GM23338 (cell line): ENCODE results near the gene RGS7.

Experiments
- CREB1 ChIP-seq: fragments of 250-450 bp; sonication (Bioruptor Pico); IDR thresholded peaks from 2 replicates; pipeline ENCODE4 v1.5.0; 2020; ENCODE audit warnings: low read depth, mild to moderate bottlenecking, moderate library complexity
- EZH2 ChIP-seq: fragments of 200-600 bp; sonication (generic); IDR thresholded peaks from one replicate; pipeline ENCODE4 v1.8.0; 2017; ENCODE audit warnings: antibody characterized with exemption, mild to moderate bottlenecking, low read depth; ENCODE audit not compliant: unreplicated experiment
- EZH2phosphoT487 ChIP-seq: fragments of 200-600 bp; sonication (generic); IDR thresholded peaks from one replicate; pipeline ENCODE4 v1.8.1; 2018; ENCODE audit warnings: antibody characterized with exemption; ENCODE audit not compliant: unreplicated experiment
- JUNB ChIP-seq: IDR thresholded peaks from one replicate; pipeline ENCODE4 v1.6.1; 2016; ENCODE audit warnings: antibody characterized with exemption; ENCODE audit not compliant: unreplicated experiment
- NANOG ChIP-seq: IDR thresholded peaks from 2 replicates; pipeline ENCODE4 v1.6.1; 2016; ENCODE audit warnings: antibody characterized with exemption, borderline replicate concordance
- POLR2AphosphoS5 ChIP-seq: IDR thresholded peaks from 2 replicates; pipeline ENCODE4 v1.6.1; 2016; ENCODE audit warnings: antibody characterized with exemption, low read depth
- STAT1 ChIP-seq: IDR thresholded peaks from one replicate; pipeline ENCODE4 v1.6.1; 2016; ENCODE audit warnings: antibody characterized with exemption; ENCODE audit not compliant: unreplicated experiment
- ZNF114 ChIP-seq: fragments of 250-450 bp; sonication (Bioruptor Pico); IDR thresholded peaks from 2 replicates; pipeline ENCODE4 v1.5.0; 2020; ENCODE audit warnings: mild to moderate bottlenecking, moderate library complexity
- ZNF331 ChIP-seq: fragments of 250-450 bp; sonication (Bioruptor Pico); IDR thresholded peaks from 2 replicates; pipeline ENCODE4 v1.5.0; 2020; ENCODE audit warnings: low read depth, mild to moderate bottlenecking, moderate library complexity
- TF ChIP-seq, protein P1 (sequence below), 2 experiments: fragments of 200-600 bp in 1 of 2; sonication (generic) in 1 of 2; conservative IDR thresholded peaks; 2 replicates each; pipeline versions ENCODE4 v1.5.1 to v1.6.1; 2016 to 2017; ENCODE audit warnings: antibody characterized with exemption in 2 of 2, low read depth in 2 of 2, mild to moderate bottlenecking in 2 of 2, moderate library complexity in 1 of 2
- TF ChIP-seq, protein P2 (sequence below): IDR thresholded peaks from 2 replicates; pipeline ENCODE4 v1.6.1; 2016; ENCODE audit warnings: antibody characterized with exemption
- TF ChIP-seq, protein P3 (sequence below): IDR thresholded peaks from one replicate; pipeline ENCODE4 v1.6.1; 2018; ENCODE audit warnings: antibody characterized with exemption; ENCODE audit not compliant: unreplicated experiment

DNA sequence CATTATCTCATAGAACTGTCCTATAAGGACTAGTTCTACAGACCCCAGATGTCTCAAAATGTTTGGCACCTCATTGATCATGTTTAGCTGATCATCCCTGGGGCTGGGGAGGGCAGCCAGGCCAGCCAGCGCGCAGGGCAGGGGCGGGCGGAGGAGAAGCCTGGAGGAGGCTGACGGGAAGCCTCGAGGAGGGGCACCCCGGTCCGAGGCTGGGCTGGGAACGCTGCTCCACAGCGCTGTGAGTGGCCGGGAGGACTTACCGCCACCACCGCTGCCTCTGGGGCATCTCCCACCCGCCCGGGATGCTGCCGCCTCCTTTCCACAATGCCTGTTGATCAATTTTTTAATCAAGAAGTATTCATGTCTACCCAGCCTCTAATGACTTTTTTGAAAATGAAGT is 585.6 kb downstream of the RGS7 start:
- TF ChIP-seq, protein P1, sequence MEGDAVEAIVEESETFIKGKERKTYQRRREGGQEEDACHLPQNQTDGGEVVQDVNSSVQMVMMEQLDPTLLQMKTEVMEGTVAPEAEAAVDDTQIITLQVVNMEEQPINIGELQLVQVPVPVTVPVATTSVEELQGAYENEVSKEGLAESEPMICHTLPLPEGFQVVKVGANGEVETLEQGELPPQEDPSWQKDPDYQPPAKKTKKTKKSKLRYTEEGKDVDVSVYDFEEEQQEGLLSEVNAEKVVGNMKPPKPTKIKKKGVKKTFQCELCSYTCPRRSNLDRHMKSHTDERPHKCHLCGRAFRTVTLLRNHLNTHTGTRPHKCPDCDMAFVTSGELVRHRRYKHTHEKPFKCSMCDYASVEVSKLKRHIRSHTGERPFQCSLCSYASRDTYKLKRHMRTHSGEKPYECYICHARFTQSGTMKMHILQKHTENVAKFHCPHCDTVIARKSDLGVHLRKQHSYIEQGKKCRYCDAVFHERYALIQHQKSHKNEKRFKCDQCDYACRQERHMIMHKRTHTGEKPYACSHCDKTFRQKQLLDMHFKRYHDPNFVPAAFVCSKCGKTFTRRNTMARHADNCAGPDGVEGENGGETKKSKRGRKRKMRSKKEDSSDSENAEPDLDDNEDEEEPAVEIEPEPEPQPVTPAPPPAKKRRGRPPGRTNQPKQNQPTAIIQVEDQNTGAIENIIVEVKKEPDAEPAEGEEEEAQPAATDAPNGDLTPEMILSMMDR (conservative IDR thresholded peaks at IDR 0.05; ENCODE audit: low read depth in 2 of 2): peak in 1 of 2 experiments; percentile 19; a peak in 1 of 4 replicates
- TF ChIP-seq, protein P2, sequence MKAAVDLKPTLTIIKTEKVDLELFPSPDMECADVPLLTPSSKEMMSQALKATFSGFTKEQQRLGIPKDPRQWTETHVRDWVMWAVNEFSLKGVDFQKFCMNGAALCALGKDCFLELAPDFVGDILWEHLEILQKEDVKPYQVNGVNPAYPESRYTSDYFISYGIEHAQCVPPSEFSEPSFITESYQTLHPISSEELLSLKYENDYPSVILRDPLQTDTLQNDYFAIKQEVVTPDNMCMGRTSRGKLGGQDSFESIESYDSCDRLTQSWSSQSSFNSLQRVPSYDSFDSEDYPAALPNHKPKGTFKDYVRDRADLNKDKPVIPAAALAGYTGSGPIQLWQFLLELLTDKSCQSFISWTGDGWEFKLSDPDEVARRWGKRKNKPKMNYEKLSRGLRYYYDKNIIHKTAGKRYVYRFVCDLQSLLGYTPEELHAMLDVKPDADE: no peak
- TF ChIP-seq POLR2AphosphoS5 (no peak), CREB1 (CRISPR knock-in tag) (no peak), JUNB (no peak), EZH2 (no peak), ZNF331 (CRISPR knock-in tag) (no peak), EZH2phosphoT487 (no peak), ZNF114 (no peak), NANOG (no peak), STAT1 (no peak)
- TF ChIP-seq, protein P3, sequence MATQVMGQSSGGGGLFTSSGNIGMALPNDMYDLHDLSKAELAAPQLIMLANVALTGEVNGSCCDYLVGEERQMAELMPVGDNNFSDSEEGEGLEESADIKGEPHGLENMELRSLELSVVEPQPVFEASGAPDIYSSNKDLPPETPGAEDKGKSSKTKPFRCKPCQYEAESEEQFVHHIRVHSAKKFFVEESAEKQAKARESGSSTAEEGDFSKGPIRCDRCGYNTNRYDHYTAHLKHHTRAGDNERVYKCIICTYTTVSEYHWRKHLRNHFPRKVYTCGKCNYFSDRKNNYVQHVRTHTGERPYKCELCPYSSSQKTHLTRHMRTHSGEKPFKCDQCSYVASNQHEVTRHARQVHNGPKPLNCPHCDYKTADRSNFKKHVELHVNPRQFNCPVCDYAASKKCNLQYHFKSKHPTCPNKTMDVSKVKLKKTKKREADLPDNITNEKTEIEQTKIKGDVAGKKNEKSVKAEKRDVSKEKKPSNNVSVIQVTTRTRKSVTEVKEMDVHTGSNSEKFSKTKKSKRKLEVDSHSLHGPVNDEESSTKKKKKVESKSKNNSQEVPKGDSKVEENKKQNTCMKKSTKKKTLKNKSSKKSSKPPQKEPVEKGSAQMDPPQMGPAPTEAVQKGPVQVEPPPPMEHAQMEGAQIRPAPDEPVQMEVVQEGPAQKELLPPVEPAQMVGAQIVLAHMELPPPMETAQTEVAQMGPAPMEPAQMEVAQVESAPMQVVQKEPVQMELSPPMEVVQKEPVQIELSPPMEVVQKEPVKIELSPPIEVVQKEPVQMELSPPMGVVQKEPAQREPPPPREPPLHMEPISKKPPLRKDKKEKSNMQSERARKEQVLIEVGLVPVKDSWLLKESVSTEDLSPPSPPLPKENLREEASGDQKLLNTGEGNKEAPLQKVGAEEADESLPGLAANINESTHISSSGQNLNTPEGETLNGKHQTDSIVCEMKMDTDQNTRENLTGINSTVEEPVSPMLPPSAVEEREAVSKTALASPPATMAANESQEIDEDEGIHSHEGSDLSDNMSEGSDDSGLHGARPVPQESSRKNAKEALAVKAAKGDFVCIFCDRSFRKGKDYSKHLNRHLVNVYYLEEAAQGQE: no peak
